GM12892 (cell line): ENCODE results near the gene KRT15.
A peak's percentile ranks its signal among the peaks of the same experiment; 100 is the strongest.
"Not testable (repeated sequence)": the region's sequence is repeated elsewhere in the genome, so short reads cannot be mapped to it uniquely, and the experiment has no call there.

Source experiments
- DNase-seq: peaks from one replicate; pipeline ENCODE4 v3.0.0; 2011; ENCODE audit not compliant: insufficient read length
- FAIRE-seq: peaks from 2 replicates; lab custom pipeline; 2011; peaks lifted over from hg19 to GRCh38; lab: Jason Lieb, UNC
- POLR2A ChIP-seq: IDR thresholded peaks from 2 replicates; pipeline ENCODE4 v1.6.1; 2011; ENCODE audit warnings: low read depth, low read length, control low read depth
- POLR2AphosphoS5 ChIP-seq: IDR thresholded peaks from 2 replicates; pipeline ENCODE4 v1.6.1; 2011; ENCODE audit warnings: low read depth, low read length, control low read depth
- TAF1 ChIP-seq: IDR thresholded peaks from 2 replicates; pipeline ENCODE4 v1.6.1; 2011; ENCODE audit warnings: low read depth, mild to moderate bottlenecking, control low read depth, low read length, borderline replicate concordance

KRT15 gene

DNA sequence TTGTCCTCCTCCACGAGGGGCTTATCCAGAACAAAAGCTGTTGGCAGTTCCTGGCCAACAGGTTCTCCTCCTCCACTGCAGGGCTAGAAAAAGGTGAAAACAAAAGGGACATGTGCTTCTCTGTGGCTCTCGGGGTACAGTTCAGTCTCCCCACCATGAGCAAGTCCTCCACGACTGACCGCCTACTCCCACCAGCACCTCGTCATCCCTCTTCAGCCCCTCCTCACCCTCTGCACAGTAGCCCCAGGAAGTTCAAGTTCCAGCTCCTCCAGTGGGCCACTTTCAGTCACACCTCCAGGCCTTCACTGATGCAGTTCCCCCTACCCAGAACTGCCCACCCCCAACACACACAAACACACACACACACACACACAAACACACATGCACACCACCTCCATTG, 33.8 kb upstream of the KRT15 start:
- no peak for TF ChIP-seq POLR2A
- no peak for TF ChIP-seq POLR2AphosphoS5
- no peak for TF ChIP-seq TAF1
- DNase-seq (no peak), FAIRE-seq (no peak)

DNA sequence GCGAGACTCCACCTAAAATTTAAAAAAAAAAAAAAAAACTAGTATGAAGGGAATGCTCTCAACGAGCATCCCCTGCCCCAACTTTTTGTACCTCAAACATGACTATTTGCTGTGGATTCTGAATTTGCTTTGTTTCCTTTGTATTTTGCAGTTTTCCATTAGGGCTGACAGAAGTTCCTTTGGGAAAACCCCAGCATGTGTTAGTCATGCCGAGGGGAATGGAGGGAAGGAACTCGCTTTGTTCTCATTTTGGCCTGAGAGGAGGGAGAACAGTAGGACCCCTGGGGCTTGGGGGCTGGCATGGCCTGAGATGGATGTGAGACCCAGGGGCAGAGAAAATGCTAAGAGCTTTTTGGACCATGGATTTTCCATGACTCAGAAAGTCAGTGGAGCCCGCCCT, 32.7 kb upstream of the KRT15 start:
- TF ChIP-seq POLR2A: no peak
- no peak for DNase-seq
- FAIRE-seq: no peak

DNA sequence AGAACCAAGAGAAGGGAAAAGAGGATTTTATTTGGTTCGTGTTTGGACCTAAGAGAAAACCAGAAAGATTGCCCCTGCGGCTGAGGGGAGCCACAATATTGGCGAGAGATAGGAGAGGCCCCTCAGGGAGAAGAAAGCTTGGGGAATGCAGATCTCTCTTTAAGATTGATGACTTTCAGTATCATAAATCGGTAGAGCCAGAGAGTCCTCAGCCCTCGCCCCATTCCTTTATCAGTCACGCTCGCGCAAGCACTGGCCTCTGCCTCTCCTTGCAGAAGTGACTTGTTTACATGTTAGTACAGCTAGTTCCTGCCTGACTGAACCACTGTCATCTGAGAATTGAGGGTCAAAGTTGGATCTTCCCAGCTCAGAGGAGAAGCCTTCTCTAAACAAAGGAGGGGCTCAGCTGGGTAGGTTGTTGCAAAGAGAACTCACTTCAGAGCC, 30.9 kb upstream of the KRT15 start:
- TF ChIP-seq TAF1: no peak
- no peak for TF ChIP-seq POLR2A
- TF ChIP-seq POLR2AphosphoS5: no peak
- FAIRE-seq (no peak), DNase-seq (no peak)

DNA sequence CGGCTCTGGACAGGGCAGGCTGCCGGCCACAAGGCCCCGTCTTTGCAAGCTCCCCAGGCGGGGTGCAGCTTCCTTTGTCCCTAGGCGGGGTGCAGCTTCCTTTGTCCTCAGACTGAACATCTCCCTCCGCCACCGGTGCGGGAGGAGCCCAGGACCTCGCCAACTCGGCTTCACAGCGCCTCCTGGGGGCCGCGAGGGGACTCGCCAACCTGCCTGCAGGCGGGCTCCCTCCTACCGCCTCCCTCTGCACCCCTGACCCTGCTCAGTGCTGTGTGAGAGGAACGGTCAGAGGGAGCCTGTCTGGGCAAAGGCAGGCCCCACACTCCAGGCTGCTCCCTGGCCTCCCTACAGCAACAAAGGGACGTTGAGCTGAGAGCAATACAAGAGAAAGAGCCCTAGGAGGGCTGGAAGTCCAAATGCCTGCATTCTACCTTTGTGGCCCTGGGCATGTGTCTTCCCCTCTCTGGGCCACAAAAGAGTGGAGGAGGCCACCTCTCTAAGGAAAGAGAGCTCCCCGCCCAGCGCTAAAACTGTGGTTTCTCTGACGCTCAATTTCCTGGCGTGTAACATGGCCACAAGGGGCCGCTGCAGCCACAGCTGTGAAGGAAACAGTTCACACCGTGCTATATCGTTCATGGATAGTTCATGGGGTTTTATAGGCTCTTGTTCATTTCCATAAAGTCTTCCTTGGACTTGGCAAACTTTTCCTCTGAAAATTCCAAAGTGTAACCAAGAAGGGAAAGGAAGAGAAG, 30.3 kb upstream of the KRT15 start:
- TF ChIP-seq POLR2AphosphoS5 (no peak), POLR2A (no peak), TAF1 (no peak)
- DNase-seq (peak; percentile 75), FAIRE-seq (peak; percentile 56)

DNA sequence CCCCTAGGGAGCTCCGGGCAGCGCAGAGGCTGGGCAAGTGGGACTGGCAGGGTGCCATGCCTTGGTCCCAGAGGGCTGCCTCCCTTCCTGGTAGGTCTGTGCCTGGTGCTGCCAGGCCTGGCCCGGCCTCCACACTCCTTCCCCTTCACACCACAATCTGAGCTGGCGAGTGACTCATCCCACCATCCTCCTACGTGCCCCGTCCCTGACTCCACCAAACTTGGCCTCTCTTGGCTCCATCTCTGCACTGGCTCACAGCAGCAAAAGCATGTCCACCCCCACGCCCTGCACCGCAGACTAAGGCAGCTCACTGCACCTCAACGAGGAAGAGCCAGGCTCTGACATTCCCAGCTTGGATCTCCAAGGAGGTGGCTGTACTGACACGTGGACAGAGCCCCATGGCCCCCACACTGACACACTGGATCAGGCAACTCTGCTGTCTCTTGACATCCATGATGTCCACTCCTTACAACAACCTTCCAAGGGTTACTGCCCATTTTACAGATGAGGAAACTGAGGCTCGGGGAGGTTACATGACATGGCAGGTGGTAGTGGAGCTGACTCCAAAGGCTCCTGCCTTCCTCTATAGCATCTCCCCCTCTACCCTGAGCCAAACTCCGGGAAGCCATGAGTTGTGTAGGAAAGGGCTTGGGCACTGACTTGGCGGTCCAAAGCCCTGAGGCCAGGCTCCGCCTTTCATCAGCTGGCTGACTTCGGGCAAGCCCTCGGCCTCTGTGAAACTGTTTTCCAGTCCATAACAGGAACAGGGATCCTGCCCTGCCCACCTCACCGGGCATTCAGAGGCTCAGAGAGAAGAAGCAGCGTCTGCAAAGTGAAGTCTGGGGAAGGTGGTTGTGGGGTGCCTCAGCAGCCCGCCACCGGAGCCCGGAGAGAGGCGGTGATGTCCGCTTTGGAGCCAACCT, 29.5 kb upstream of the KRT15 start:
- DNase-seq (no peak), FAIRE-seq (no peak)
- TF ChIP-seq POLR2A: no peak
- TF ChIP-seq TAF1: no peak
- no peak for TF ChIP-seq POLR2AphosphoS5

DNA sequence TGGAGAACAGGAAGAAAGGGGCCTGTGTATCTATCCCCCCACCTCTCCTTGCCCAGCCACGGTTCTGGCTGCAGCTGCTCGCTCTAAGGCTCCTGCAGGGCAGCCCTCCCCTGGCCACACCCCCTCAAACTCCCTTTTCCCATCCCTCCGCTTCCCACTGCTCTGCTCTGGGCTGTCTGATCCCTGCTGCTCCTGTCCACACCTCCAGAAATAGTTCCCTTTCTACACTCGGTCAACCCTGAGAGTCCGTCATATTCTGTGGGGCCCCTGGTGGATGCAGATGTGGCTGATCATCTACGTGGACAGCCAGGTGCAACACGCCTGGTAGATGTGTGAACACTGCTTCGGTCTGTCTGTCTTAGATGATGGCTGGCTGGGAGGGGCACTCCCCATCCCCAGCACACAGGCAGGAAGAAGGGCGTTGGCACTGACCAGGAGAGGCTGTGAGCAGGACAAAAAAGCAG, 28.7 kb upstream of the KRT15 start:
- TF ChIP-seq POLR2AphosphoS5 (no peak), TAF1 (no peak), POLR2A (no peak)
- no peak for DNase-seq
- no peak for FAIRE-seq

DNA sequence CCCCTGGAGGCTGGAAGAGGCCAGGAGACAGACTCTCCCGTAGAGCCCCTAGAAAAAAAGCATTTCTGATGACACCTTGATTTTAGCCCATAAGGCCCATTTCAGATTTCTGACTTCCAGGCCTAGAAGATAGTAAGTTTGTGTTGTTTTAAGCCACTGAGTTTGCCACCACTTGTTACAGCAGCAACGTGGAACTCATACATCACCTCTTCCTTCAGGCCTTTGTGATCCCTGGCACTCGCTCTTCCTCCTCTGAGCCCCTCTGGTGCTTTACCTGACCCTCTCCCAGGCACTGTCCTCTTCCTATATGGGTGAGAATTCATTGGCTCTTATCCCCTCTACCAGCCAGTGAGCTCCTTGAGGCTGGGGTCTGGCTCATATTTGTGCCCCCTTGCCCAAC, 28.1 kb upstream of the KRT15 start:
- FAIRE-seq: no peak
- TF ChIP-seq POLR2A (no peak), TAF1 (no peak), POLR2AphosphoS5 (no peak)
- DNase-seq: no peak

DNA sequence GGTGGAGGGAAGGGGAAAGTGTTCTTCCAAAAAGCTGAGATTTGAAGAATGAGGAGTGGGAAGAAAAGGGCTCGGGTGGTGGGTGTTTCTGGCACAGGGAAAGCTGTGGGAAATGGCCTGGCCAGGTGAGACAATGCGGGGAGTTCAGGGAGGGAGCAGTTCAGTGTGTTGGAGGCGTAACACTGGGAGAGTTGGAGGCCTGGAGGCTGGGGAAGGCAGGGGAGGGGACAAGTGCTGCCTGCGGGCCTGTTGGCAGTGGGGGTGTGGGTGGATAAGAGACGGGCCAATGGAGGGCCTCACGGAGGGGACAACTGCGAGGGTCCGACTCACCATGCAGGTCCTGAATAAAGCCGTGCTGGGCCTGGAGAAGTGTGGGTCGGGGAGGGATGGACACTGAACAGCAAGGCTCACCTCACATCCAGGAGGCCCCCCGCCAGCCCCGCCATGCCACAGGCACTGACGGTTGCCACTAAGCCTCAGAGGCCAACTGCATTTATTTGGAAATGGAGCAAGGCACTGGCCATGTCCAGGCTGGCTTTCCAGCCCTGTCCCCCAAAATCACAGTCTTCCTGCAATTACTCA, 27.2 kb upstream of the KRT15 start:
- FAIRE-seq: no peak

DNA sequence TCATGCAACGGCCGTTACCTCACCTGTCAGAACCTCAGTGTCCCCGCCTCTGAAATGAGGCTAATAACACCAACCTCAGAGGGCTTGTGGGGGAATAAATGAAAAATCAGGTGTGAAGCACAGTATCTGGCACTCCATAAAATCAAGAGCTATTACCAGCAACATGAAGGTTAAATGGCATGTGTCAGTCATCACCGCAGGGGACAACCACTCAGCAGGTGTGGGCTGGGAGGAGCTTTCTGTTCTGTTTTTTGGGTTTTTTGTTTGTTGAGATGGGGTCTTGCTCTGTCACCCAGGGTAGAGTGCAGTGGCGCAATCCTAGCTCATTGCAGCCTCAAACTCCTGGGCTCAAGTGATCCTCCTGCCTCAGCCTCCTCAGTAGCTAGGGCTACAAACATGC, 26.2 kb upstream of the KRT15 start:
- FAIRE-seq (no peak), DNase-seq (no peak)
- TF ChIP-seq POLR2AphosphoS5 (no peak), POLR2A (no peak), TAF1 (no peak)

More for the DNA sequence above, 27.2 kb upstream of the KRT15 start:
- TF ChIP-seq POLR2A (no peak), POLR2AphosphoS5 (no peak), TAF1 (no peak)
- DNase-seq: no peak

DNA sequence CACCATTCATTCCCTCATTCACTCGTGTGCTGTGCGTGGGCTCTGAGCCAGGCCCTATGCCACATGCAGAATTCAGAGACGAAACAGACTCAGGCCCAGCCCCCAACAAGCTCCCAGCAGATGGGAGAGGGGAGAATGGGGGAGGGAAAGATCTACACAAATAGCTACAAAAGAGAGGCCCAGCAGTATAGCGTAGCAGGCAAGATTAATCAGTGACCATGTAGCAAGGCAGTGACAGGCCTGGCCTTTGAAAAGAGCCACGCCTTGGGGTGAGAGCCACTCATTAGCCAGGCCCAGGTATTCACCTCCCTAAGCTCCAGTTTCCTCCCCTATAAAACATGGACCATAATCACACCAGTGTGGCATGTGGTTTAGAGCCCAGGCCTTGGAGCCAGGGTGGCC, 25.8 kb upstream of the KRT15 start:
- TF ChIP-seq POLR2A (no peak), POLR2AphosphoS5 (no peak), TAF1 (no peak)
- no peak for DNase-seq
- no peak for FAIRE-seq

DNA sequence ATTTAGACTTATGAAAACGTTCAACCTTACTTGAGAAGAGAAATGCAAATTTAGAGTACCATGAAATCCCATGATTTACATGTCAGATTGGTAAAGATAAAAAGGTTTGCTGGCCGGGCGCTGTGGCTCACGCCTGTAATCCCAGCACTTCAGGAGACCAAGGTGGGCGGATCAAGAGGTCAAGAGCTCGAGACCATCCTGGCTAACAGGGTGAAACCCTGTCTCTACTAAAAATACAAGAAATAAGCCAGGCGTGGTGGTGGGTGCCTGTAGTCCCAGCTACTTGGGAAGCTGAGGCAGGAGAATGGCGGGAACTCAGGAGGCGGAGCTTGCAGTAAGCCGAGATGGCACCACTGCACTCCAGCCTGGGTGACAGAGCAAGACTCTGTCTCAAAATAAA, 24.1 kb upstream of the KRT15 start:
- DNase-seq, FAIRE-seq: not testable (repeated sequence)

DNA sequence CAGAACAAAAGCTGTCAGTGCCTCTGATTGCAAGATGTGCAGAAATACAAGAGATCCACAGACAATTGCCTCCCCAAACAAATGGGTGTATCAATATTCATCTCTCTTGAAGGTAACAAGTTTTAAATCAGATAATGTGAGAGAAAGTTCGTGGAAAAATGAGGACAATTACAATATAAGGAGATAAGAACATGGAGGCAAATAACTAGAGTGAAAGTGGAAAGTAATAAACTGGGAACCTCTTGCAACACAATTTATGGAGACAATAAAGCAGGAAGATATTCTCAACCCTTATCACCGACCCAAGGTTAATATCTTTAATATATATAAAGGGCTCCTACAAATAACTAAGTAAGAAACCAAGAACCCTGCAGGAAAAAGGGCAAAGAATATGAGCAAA, 23.7 kb upstream of the KRT15 start:
- TF ChIP-seq POLR2AphosphoS5: no peak
- no peak for TF ChIP-seq POLR2A
- no peak for TF ChIP-seq TAF1
- no peak for FAIRE-seq
- no peak for DNase-seq
